ENCODE measurements around the gene CCL25. TPM values are rescaled to one million over a fixed set of nuclear protein-coding genes. Genes with fewer than 3 reads are reported as not detected.

The CCL25 gene
- total RNA-seq, 1 donor = not detected

DNA sequence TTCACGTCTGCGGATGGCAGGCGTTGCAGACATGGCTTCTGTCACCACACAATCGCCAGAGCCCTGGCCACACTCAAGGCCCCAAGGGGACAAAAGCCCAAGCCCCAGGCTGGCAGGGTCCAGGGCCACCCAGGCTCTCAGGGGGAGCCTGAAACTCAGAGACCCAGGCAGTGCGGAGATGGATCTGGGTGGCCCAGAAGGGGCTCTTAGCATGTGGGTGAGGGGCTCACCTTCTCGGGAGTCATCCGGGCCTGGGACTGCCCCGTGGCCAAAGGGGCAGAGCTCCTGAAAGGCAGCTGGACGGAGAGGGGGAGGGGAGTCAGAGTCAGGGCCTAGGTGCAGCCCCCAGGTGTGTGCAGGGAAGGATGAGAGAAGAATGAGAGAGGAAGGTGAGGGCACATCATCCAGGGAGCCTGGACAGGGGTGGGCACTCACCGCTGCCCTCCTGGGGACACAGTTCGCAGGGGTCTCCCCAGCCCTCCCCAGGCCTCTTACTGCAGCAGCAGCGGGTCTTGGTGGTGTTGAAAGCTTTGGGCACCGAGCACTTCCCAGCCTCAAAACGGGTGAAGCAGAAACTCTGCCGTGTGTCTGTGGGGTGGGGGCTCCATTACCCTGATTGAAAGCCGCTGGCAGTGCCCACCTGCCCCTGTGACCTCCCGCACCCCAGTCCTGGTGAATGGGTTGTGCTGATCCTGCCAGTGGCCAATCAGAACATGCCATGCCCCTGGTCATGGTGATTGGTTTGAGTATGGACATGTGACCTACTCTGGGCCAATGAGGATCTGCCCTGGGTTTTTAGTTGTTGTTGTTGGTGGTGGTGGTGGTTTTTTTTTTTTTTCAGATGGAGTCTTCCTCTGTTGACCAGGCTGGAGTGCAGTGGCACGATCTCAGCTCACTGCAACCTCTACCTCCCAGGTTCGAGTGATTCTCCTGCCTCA lies 37.4 kb downstream of the CCL25 start:
- H3K9me3 ChIP-seq (ENCODE audit: low read depth, low read length) = peaks cover 5% of the 10 kb centered on the region
- no peak overlapping the region for H2AFZ ChIP-seq (ENCODE audit: low read length)
- no peak overlapping the region for H3K4me3 ChIP-seq (ENCODE audit: insufficient read depth, low read length)
- no peak overlapping the region for H3K27ac ChIP-seq (ENCODE audit: low read depth, low read length)
- TF ChIP-seq, protein P1, sequence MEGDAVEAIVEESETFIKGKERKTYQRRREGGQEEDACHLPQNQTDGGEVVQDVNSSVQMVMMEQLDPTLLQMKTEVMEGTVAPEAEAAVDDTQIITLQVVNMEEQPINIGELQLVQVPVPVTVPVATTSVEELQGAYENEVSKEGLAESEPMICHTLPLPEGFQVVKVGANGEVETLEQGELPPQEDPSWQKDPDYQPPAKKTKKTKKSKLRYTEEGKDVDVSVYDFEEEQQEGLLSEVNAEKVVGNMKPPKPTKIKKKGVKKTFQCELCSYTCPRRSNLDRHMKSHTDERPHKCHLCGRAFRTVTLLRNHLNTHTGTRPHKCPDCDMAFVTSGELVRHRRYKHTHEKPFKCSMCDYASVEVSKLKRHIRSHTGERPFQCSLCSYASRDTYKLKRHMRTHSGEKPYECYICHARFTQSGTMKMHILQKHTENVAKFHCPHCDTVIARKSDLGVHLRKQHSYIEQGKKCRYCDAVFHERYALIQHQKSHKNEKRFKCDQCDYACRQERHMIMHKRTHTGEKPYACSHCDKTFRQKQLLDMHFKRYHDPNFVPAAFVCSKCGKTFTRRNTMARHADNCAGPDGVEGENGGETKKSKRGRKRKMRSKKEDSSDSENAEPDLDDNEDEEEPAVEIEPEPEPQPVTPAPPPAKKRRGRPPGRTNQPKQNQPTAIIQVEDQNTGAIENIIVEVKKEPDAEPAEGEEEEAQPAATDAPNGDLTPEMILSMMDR (IDR thresholded peaks at IDR 0.05; ENCODE audit: extremely low read depth, low read depth, low read length) = no peak
- H3K79me2 ChIP-seq (ENCODE audit: insufficient read depth, low read length) = no peaks in the 10 kb centered on the region
- no peaks in the 10 kb centered on the region for H3K36me3 ChIP-seq (ENCODE audit: insufficient read depth, low read length)
- H3K4me2 ChIP-seq (ENCODE audit: insufficient read depth, low read length) = no peak overlapping the region
- H3K4me1 ChIP-seq (ENCODE audit: insufficient read depth, low read length) = no peaks in the 10 kb centered on the region
- DNase-seq (ENCODE audit: insufficient read length, low spot score, missing footprints) = no peak
- no peaks in the 10 kb centered on the region for H4K20me1 ChIP-seq (ENCODE audit: insufficient read depth, low read length)
- H3K27me3 ChIP-seq (ENCODE audit: insufficient read depth, low read length) = no peaks in the 10 kb centered on the region

DNA sequence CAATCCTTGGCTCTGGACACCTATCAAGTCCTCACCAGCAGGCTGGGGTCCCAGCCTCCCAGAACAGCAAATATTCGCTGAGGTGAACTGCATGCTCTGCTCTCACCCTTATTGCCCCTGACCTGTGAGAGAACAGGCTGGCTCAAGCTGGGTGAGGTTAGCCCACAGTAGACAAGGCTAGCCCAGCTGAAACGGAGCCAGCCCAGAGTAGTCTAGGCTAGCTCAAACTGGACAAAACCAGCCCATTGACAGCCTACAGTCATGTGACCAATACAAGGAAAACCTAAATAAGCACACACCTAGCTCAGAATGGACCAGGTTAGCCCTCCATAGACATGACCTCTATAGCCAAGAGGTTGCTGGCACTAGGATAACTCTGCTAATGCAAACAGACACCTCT lies 38.4 kb downstream of the CCL25 start:
- H3K9me3 ChIP-seq (ENCODE audit: low read depth, low read length) = peaks cover 13% of the 10 kb centered on the region
- no peak for DNase-seq (ENCODE audit: insufficient read length, low spot score, missing footprints)
- no peak overlapping the region for H2AFZ ChIP-seq (ENCODE audit: low read length)
- H3K4me1 ChIP-seq (ENCODE audit: insufficient read depth, low read length) = no peaks in the 10 kb centered on the region
- TF ChIP-seq, protein P1 (IDR thresholded peaks at IDR 0.05; ENCODE audit: extremely low read depth, low read depth, low read length) = no peak
- no peak overlapping the region for H3K27ac ChIP-seq (ENCODE audit: low read depth, low read length)
- no peaks in the 10 kb centered on the region for H3K36me3 ChIP-seq (ENCODE audit: insufficient read depth, low read length)
- no peak overlapping the region for H3K4me3 ChIP-seq (ENCODE audit: insufficient read depth, low read length)
- H3K4me2 ChIP-seq (ENCODE audit: insufficient read depth, low read length) = no peak overlapping the region
- no peaks in the 10 kb centered on the region for H3K27me3 ChIP-seq (ENCODE audit: insufficient read depth, low read length)
- no peaks in the 10 kb centered on the region for H3K79me2 ChIP-seq (ENCODE audit: insufficient read depth, low read length)
- H4K20me1 ChIP-seq (ENCODE audit: insufficient read depth, low read length) = no peaks in the 10 kb centered on the region

- Histone ChIP-seq H3K4me2 (ENCODE audit: insufficient read depth, low read length) (no peak overlapping the region), H3K79me2 (ENCODE audit: insufficient read depth, low read length) (no peaks in the 10 kb centered on the region)
Observed at GRCh38 chr19:8093740-8094139, 41.2 kb downstream of the CCL25 start.

DNA sequence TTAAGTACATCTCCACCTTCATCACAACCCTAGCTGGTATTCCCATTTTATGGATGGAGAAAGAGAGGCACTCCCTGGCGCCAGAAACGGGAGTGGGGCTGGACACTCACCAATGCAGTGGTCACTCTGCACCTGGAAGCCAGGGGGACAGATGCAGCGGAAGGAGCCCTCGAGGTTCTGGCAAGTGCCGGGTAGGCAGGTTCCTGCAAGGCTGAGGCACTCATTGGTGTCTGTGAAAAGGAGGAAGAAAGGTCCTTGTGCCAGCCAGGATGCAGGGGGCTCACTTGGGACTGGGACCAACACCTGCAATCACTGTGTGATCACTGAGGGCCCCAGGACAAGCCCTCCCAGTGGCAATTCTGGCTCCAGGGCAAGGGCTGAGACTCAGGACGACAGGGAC lies 41.8 kb downstream of the CCL25 start:
- H2AFZ ChIP-seq (ENCODE audit: low read length) = no peak overlapping the region
- TF ChIP-seq, protein P1 (IDR thresholded peaks at IDR 0.05; ENCODE audit: extremely low read depth, low read depth, low read length) = no peak
- no peaks in the 10 kb centered on the region for H4K20me1 ChIP-seq (ENCODE audit: insufficient read depth, low read length)
- H3K27me3 ChIP-seq (ENCODE audit: insufficient read depth, low read length) = no peaks in the 10 kb centered on the region
- H3K36me3 ChIP-seq (ENCODE audit: insufficient read depth, low read length) = no peaks in the 10 kb centered on the region
- H3K27ac ChIP-seq (ENCODE audit: low read depth, low read length) = no peak overlapping the region
- H3K4me3 ChIP-seq (ENCODE audit: insufficient read depth, low read length) = no peak overlapping the region
- H3K9me3 ChIP-seq (ENCODE audit: low read depth, low read length) = peaks cover 18% of the 10 kb centered on the region
- H3K79me2 ChIP-seq (ENCODE audit: insufficient read depth, low read length) = no peaks in the 10 kb centered on the region
- DNase-seq (ENCODE audit: insufficient read length, low spot score, missing footprints) = peak; percentile 56
- no peaks in the 10 kb centered on the region for H3K4me1 ChIP-seq (ENCODE audit: insufficient read depth, low read length)
- no peak overlapping the region for H3K4me2 ChIP-seq (ENCODE audit: insufficient read depth, low read length)

More at GRCh38 chr19:8093740-8094139, 41.2 kb downstream of the CCL25 start:
- no peaks in the 10 kb centered on the region for H3K4me1 ChIP-seq (ENCODE audit: insufficient read depth, low read length)
- DNase-seq (ENCODE audit: insufficient read length, low spot score, missing footprints) = no peak
- H3K27me3 ChIP-seq (ENCODE audit: insufficient read depth, low read length) = no peaks in the 10 kb centered on the region
- H3K27ac ChIP-seq (ENCODE audit: low read depth, low read length) = no peak overlapping the region
- no peaks in the 10 kb centered on the region for H3K36me3 ChIP-seq (ENCODE audit: insufficient read depth, low read length)
- H4K20me1 ChIP-seq (ENCODE audit: insufficient read depth, low read length) = no peaks in the 10 kb centered on the region
- no peak overlapping the region for H2AFZ ChIP-seq (ENCODE audit: low read length)
- TF ChIP-seq, protein P1 (IDR thresholded peaks at IDR 0.05; ENCODE audit: extremely low read depth, low read depth, low read length) = no peak
- H3K9me3 ChIP-seq (ENCODE audit: low read depth, low read length) = peaks cover 18% of the 10 kb centered on the region
- no peak overlapping the region for H3K4me3 ChIP-seq (ENCODE audit: insufficient read depth, low read length)

Data from osteoblast (primary cell).